Measurements from ENCODE around the gene ALOX5. TPM values are rescaled to one million over a fixed set of nuclear protein-coding genes. Genes with fewer than 3 reads are reported as not detected.

Gene ALOX5
- polyA plus RNA-seq, 1 of the 3 experiments (the other 2 are of a cell fraction): not detected

- H3K4me2 ChIP-seq: no peak overlapping the region
- no peak overlapping the region for H3K9ac ChIP-seq
- no peaks in the 10 kb centered on the region for H3F3A ChIP-seq (replicated peaks; ENCODE audit: insufficient read depth)
- no peaks in the 10 kb centered on the region for H3K9me2 ChIP-seq
- no peaks in the 10 kb centered on the region for H3K9me3 ChIP-seq
- H4K20me1 ChIP-seq (ENCODE audit: insufficient read depth): no peaks in the 10 kb centered on the region
- no peak overlapping the region for H3K4me3 ChIP-seq (ENCODE audit: low read depth in 2 of 2, low read length in 1 of 2)
- H3K79me2 ChIP-seq (ENCODE audit: insufficient read depth): no peaks in the 10 kb centered on the region
- peaks cover 0 to 7% of the 10 kb centered on the region in 2 experiments; a peak in 1 of 4 replicates for H3K4me1 ChIP-seq (ENCODE audit: control insufficient read depth in 1 of 2, insufficient read depth in 2 of 2, low read depth in 1 of 2, low read length in 1 of 2)
- TF ChIP-seq FOXM1 (IDR thresholded peaks at IDR 0.05; ENCODE audit: low read depth) (no peak), NRF1 (IDR thresholded peaks at IDR 0.05; ENCODE audit: low read depth, low read length) (no peak), MEF2A (IDR thresholded peaks at IDR 0.05; ENCODE audit: borderline replicate concordance, low read depth) (no peak), RXRA (IDR thresholded peaks at IDR 0.05; ENCODE audit: borderline replicate concordance, low read depth) (no peak), YY1 (IDR thresholded peaks at IDR 0.05; ENCODE audit: low read depth) (no peak), ZBTB33 (IDR thresholded peaks at IDR 0.05; ENCODE audit: borderline replicate concordance, low read depth) (no peak), FOSL2 (IDR thresholded peaks at IDR 0.05; ENCODE audit: borderline replicate concordance, low read depth) (no peak)
- H3K27me3 ChIP-seq (ENCODE audit: insufficient read depth): no peaks in the 10 kb centered on the region
- no peak for DNase-seq
- H3K36me3 ChIP-seq (replicated peaks in 1 of 2; ENCODE audit: control insufficient read depth in 1 of 2, insufficient read depth in 2 of 2, low read length in 1 of 2): no peaks in the 10 kb centered on the region
- POLR2A ChIA-PET: no interaction called here
- H2AFZ ChIP-seq (ENCODE audit: low read depth): no peak overlapping the region
- CTCF ChIA-PET: no interaction called here
- H3K27ac ChIP-seq (ENCODE audit: low read depth in 2 of 2, low read length in 1 of 2): no peak overlapping the region
- WGBS (ENCODE audit: low lambda C conversion rate): 83% methylated on average over 9 of the region's 13 CpGs
Measured at GRCh38 chr10:45440511-45441062, 66.6 kb downstream of the ALOX5 start.

GRCh38 chr10:45441239-45442190 is 67.5 kb downstream of the ALOX5 start:
- CTCF ChIA-PET: interaction anchor here (0.6 to 0.7 kb wide), 2 partner anchors 9 to 19 kb away, joined by 3 read pairs; no protein-coding TSS in a partner anchor
- TF ChIP-seq USF1 (IDR thresholded peaks at IDR 0.05; ENCODE audit: borderline replicate concordance, low read depth) (no peak), MXI1 (IDR thresholded peaks at IDR 0.05; ENCODE audit: low read depth, low read length) (no peak), SIN3A (IDR thresholded peaks at IDR 0.05; ENCODE audit: borderline replicate concordance, low read depth, low read length) (no peak), NFIC (IDR thresholded peaks at IDR 0.05; ENCODE audit: borderline replicate concordance) (no peak), MAX (IDR thresholded peaks at IDR 0.05; ENCODE audit: low read depth) (no peak), CTCF (IDR thresholded peaks at IDR 0.05) (no peak), CHD2 (IDR thresholded peaks at IDR 0.05; ENCODE audit: low read length, partially characterized antibody) (no peak), TEAD4 (IDR thresholded peaks at IDR 0.05; ENCODE audit: borderline replicate concordance, insufficient read depth) (no peak), SMC3 (IDR thresholded peaks at IDR 0.05; ENCODE audit: low read depth, low read length) (no peak), MEF2A (IDR thresholded peaks at IDR 0.05; ENCODE audit: borderline replicate concordance, low read depth) (no peak), ELF1 (IDR thresholded peaks at IDR 0.05) (no peak), PBX3 (IDR thresholded peaks at IDR 0.05) (no peak), USF2 (IDR thresholded peaks at IDR 0.05; ENCODE audit: borderline replicate concordance, low read depth, low read length) (no peak)

More at GRCh38 chr10:45441239-45442190, 67.5 kb downstream of the ALOX5 start:
- Histone ChIP-seq H3K9me2 (no peaks in the 10 kb centered on the region), H3K4me2 (no peak overlapping the region), H3K9me3 (no peaks in the 10 kb centered on the region), H3K9ac (no peak overlapping the region), H3K79me2 (ENCODE audit: insufficient read depth) (no peaks in the 10 kb centered on the region), H2AFZ (ENCODE audit: low read depth) (no peak overlapping the region), H3K4me3 (ENCODE audit: low read depth in 2 of 2, low read length in 1 of 2) (no peak overlapping the region), H3K36me3 (replicated peaks in 1 of 2; ENCODE audit: control insufficient read depth in 1 of 2, insufficient read depth in 2 of 2, low read length in 1 of 2) (no peaks in the 10 kb centered on the region), H3F3A (replicated peaks; ENCODE audit: insufficient read depth) (no peaks in the 10 kb centered on the region), H3K27ac (ENCODE audit: low read depth in 2 of 2, low read length in 1 of 2) (no peak overlapping the region), H3K27me3 (ENCODE audit: insufficient read depth) (no peaks in the 10 kb centered on the region), H4K20me1 (ENCODE audit: insufficient read depth) (no peaks in the 10 kb centered on the region), H3K4me1 (ENCODE audit: control insufficient read depth in 1 of 2, insufficient read depth in 2 of 2, low read depth in 1 of 2, low read length in 1 of 2) (peaks cover 0 to 9% of the 10 kb centered on the region in 2 experiments; a peak in 1 of 4 replicates)
- no peak for DNase-seq
- WGBS (ENCODE audit: low lambda C conversion rate): 52% methylated on average over 10 of the region's 13 CpGs
- POLR2A ChIA-PET: no interaction called here

All from SK-N-SH (cell line).